HepG2 (cell line): ENCODE results near the gene CYSTM1. TPM values are rescaled to one million over a fixed set of nuclear protein-coding genes. Genes with fewer than 3 reads are reported as not detected.

ENCODE experiments used
- GABPA ChIP-seq, 2 experiments: IDR thresholded peaks; 2 replicates each; pipeline ENCODE4 v1.6.1; 2011 to 2016; ENCODE audit warnings: low read depth in 2 of 2, low read length in 1 of 2, missing biosample characterization in 1 of 2, missing genetic modification characterization in 1 of 2
- HMGXB4 ChIP-seq, 2 experiments: sonication (generic) in 1 of 2; formaldehyde crosslinking in 1 of 2; IDR thresholded peaks; 2 replicates each; pipeline versions ENCODE4 v1.4.0 to v1.6.1; 2018 to 2020; ENCODE audit warnings: missing genetic modification reagents in 2 of 2, borderline replicate concordance in 1 of 2, low read depth in 1 of 2, mild to moderate bottlenecking in 1 of 2, missing biosample characterization in 1 of 2
- HOXA7 ChIP-seq: sonication (generic); formaldehyde crosslinking; IDR thresholded peaks from 2 replicates; pipeline ENCODE4 v1.8.1; 2022; ENCODE audit warnings: mild to moderate bottlenecking, missing genetic modification reagents, moderate library complexity
- MATR3 ChIP-seq: sonication (generic); formaldehyde crosslinking; IDR thresholded peaks from 2 replicates; pipeline ENCODE4 v1.4.0; 2020; ENCODE audit warnings: missing genetic modification reagents
- MXI1 ChIP-seq: IDR thresholded peaks from 3 replicates; pipeline ENCODE4 v1.6.1; 2012; ENCODE audit warnings: low read depth, low read length, inconsistent platforms, borderline replicate concordance
- ZBTB4 ChIP-seq: sonication (generic); formaldehyde crosslinking; IDR thresholded peaks from 2 replicates; pipeline ENCODE4 v1.4.0; 2020; ENCODE audit warnings: missing genetic modification reagents, mild to moderate bottlenecking, borderline replicate concordance
- ZNF101 ChIP-seq: sonication (generic); formaldehyde crosslinking; IDR thresholded peaks from 2 replicates; pipeline ENCODE4 v1.4.0; 2020; ENCODE audit warnings: mild to moderate bottlenecking, low read depth, missing genetic modification reagents, borderline replicate concordance
- ZNF180 ChIP-seq: sonication (generic); formaldehyde crosslinking; IDR thresholded peaks from 2 replicates; pipeline ENCODE4 v1.4.0; 2020; ENCODE audit warnings: low read depth, missing genetic modification reagents, borderline replicate concordance
- ZNF609 ChIP-seq: sonication (generic); formaldehyde crosslinking; IDR thresholded peaks from 2 replicates; pipeline ENCODE4 v1.4.0; 2020; ENCODE audit warnings: mild to moderate bottlenecking, missing genetic modification reagents, borderline replicate concordance
- polyA plus RNA-seq, 8 experiments: library from polyadenylated mRNA; depleted of rRNA in 3 of 8; stranded (reverse) in 7 of 8; unstranded in 1 of 8; fragments of >200 nt; fragmentation: Illumina TruSeq in 4 of 8; extraction: Trizol in 4 of 8; gene quantifications; 2 replicates each; pipeline versions ENCODE4 v1.2.1 to v1.2.3, GENCODE V29; 2011 to 2016; ENCODE audit warnings: low read depth in 4 of 8, missing spikeins in 1 of 8, mixed read lengths in 1 of 8; ENCODE audit not compliant: insufficient read depth in 1 of 8
- total RNA-seq, 5 experiments: library from RNA; depleted of rRNA; stranded (reverse); fragments of >200 nt; fragmentation: Illumina TruSeq; extraction: Trizol; gene quantifications; 2 replicates each; pipeline ENCODE4 v1.2.3, GENCODE V29; 2016; ENCODE audit warnings: low read depth in 1 of 5
- TF ChIP-seq, protein P1 (sequence below): sonication (generic); formaldehyde crosslinking; IDR thresholded peaks from 2 replicates; pipeline ENCODE4 v1.4.0; 2020; ENCODE audit warnings: low read depth, missing genetic modification reagents
- TF ChIP-seq, protein P2 (sequence below): sonication (generic); formaldehyde crosslinking; IDR thresholded peaks from 2 replicates; pipeline ENCODE4 v1.9.0; 2021; ENCODE audit warnings: missing genetic modification reagents, mild to moderate bottlenecking, borderline replicate concordance

CYSTM1 gene
- total and polyA plus RNA-seq, 2 of the 13 experiments (the other 11 are each of a cell fraction or from before 2014, with no cell fraction given), result 40.0 to 73.4 TPM

DNA sequence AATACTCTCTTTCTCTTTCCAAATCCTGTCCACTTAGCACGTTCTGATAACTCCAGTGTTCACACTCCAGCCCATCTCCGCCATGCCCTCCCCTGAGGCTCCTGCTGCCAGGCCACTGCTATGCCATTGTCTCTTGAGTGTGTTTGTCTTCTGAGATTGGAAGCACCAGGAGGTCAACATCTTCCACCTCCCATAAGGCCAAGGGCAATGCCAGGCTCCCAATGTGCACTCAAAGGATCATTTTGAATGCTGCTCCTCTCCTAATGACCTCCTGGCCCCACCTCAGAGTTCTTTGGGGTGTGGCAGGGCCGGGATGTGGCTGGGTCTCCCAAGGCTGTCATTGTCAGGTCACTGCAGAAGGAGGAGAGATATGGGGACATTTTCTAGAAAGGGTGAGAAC is 29.7 kb upstream of the CYSTM1 start (continued):
- no peak for TF ChIP-seq ZBTB4 (CRISPR knock-in tag)
- TF ChIP-seq ZNF609 (CRISPR knock-in tag), result no peak
- TF ChIP-seq GABPA (IDR thresholded peaks at IDR 0.05; ENCODE audit: low read depth, low read length), result no peak
- no peak for TF ChIP-seq GABPA (CRISPR knock-in tag; IDR thresholded peaks at IDR 0.05; ENCODE audit: low read depth)
- TF ChIP-seq HMGXB4 (CRISPR knock-in tag; IDR thresholded peaks at IDR 0.05; ENCODE audit: borderline replicate concordance in 1 of 2, low read depth in 1 of 2), result no peak
- TF ChIP-seq ZNF101 (CRISPR knock-in tag), result no peak
- TF ChIP-seq MATR3 (CRISPR knock-in tag), result no peak
- TF ChIP-seq, protein P1, sequence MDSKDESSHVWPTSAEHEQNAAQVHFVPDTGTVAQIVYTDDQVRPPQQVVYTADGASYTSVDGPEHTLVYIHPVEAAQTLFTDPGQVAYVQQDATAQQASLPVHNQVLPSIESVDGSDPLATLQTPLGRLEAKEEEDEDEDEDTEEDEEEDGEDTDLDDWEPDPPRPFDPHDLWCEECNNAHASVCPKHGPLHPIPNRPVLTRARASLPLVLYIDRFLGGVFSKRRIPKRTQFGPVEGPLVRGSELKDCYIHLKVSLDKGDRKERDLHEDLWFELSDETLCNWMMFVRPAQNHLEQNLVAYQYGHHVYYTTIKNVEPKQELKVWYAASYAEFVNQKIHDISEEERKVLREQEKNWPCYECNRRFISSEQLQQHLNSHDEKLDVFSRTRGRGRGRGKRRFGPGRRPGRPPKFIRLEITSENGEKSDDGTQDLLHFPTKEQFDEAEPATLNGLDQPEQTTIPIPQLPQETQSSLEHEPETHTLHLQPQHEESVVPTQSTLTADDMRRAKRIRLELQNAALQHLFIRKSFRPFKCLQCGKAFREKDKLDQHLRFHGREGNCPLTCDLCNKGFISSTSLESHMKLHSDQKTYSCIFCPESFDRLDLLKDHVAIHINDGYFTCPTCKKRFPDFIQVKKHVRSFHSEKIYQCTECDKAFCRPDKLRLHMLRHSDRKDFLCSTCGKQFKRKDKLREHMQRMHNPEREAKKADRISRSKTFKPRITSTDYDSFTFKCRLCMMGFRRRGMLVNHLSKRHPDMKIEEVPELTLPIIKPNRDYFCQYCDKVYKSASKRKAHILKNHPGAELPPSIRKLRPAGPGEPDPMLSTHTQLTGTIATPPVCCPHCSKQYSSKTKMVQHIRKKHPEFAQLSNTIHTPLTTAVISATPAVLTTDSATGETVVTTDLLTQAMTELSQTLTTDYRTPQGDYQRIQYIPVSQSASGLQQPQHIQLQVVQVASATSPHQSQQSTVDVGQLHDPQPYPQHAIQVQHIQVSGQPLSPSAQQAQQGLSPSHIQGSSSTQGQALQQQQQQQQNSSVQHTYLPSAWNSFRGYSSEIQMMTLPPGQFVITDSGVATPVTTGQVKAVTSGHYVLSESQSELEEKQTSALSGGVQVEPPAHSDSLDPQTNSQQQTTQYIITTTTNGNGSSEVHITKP (CRISPR knock-in tag), result no peak
- no peak for TF ChIP-seq HOXA7
- TF ChIP-seq ZNF180 (CRISPR knock-in tag), result no peak
- TF ChIP-seq MXI1, result no peak
- TF ChIP-seq, protein P2, sequence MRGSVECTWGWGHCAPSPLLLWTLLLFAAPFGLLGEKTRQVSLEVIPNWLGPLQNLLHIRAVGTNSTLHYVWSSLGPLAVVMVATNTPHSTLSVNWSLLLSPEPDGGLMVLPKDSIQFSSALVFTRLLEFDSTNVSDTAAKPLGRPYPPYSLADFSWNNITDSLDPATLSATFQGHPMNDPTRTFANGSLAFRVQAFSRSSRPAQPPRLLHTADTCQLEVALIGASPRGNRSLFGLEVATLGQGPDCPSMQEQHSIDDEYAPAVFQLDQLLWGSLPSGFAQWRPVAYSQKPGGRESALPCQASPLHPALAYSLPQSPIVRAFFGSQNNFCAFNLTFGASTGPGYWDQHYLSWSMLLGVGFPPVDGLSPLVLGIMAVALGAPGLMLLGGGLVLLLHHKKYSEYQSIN, result no peak
